ENCODE results near the gene ZNF76. TPM values are rescaled to one million over a fixed set of nuclear protein-coding genes. Genes with fewer than 3 reads are reported as not detected.

Gene ZNF76
- total and polyA plus RNA-seq, 2 of the 8 experiments (the other 6 are each of a cell fraction or from before 2014, with no cell fraction given): 17.9 to 23.9 TPM

- CTCF ChIA-PET (ENCODE audit: partially characterized antibody): interaction anchor here (0.7 to 2.9 kb wide), 8 partner anchors 9 to 1052 kb away, joined by 3 to 17 read pairs (median 4); partner anchors contain the start of genes DEF6 and PPARD
- H2BK5ac ChIP-seq (ENCODE audit: low read depth, low read length): no peak overlapping the region; the same call in 1 of the 2 replicates
- H3K23me2 ChIP-seq (ENCODE audit: low read depth, low read length): no peaks in the 10 kb centered on the region
- H3K18ac ChIP-seq (ENCODE audit: extremely low read depth, low read length): no peak overlapping the region
- 95% methylated on average over 12 of the region's 12 CpGs; no CpG with 5 or more reads in 1 of the 2 experiments for WGBS, 2 experiments (ENCODE audit: extremely low coverage in 1 of 2, insufficient coverage in 1 of 2, insufficient read length in 1 of 2, insufficient replicate concordance in 2 of 2, low coverage in 1 of 2, low lambda C conversion rate in 2 of 2, missing lambda C conversion rate in 1 of 2)
- H2BK20ac ChIP-seq (ENCODE audit: low read length): no peak overlapping the region
- no peak for FAIRE-seq
- no peak for TF ChIP-seq ZNF274 (IDR thresholded peaks at IDR 0.05; ENCODE audit: borderline replicate concordance, extremely low read depth, low read length)
- H3K23ac ChIP-seq (ENCODE audit: insufficient read length): no peak overlapping the region
- H2BK15ac ChIP-seq (ENCODE audit: low read length): no peak overlapping the region
- H3K9me3 ChIP-seq (ENCODE audit: insufficient read depth in 2 of 2, low read depth in 1 of 2, low read length in 1 of 2): no peaks in the 10 kb centered on the region
- H3K27me3 ChIP-seq (replicated peaks in 1 of 4; ENCODE audit: control insufficient read depth in 3 of 4, extremely low read depth in 1 of 4, insufficient read depth in 3 of 4, low read length in 3 of 4): no peaks in the 10 kb centered on the region
- no peak overlapping the region for H3K4me3 ChIP-seq (ENCODE audit: extremely low read depth in 1 of 4, insufficient read depth in 2 of 4, low read depth in 3 of 4, low read length in 4 of 4)
- no peaks in the 10 kb centered on the region for H3K79me1 ChIP-seq (ENCODE audit: low read depth, low read length)
- no peaks in the 10 kb centered on the region for H3K4me1 ChIP-seq (replicated peaks in 1 of 4; ENCODE audit: control insufficient read depth in 3 of 4, insufficient read depth in 4 of 4, low read length in 3 of 4)
- no peaks in the 10 kb centered on the region for H3K79me2 ChIP-seq (ENCODE audit: control insufficient read depth in 1 of 2, insufficient read depth in 2 of 2, low read length in 2 of 2)
- no peak overlapping the region for H2AFZ ChIP-seq (ENCODE audit: low read length)
- peaks cover 0 to 4% of the 10 kb centered on the region in 2 experiments for H4K20me1 ChIP-seq (replicated peaks in 1 of 2; ENCODE audit: control insufficient read depth in 1 of 2, insufficient read depth in 2 of 2, low read length in 2 of 2)
- H4K91ac ChIP-seq (replicated peaks; ENCODE audit: insufficient read length, low read length): no peak overlapping the region
- H2BK120ac ChIP-seq (replicated peaks; ENCODE audit: low read depth, low read length): no peak overlapping the region
- DNase-seq (ENCODE audit: low read depth in 1 of 2, low spot score in 2 of 2): no peak
- H3K36me3 ChIP-seq (ENCODE audit: control insufficient read depth in 2 of 4, insufficient read depth in 4 of 4, low read length in 3 of 4): peaks cover 8 to 20% (median 13%) of the 10 kb centered on the region in 4 experiments; a peak in 5 of 8 replicates
- H2AK5ac ChIP-seq (ENCODE audit: low read depth, low read length): no peak overlapping the region
- H4K8ac ChIP-seq (ENCODE audit: extremely low read depth, insufficient read depth, low read length): no peak overlapping the region
- H3K27ac ChIP-seq (ENCODE audit: low read depth, low read length): no peak overlapping the region
- no peak overlapping the region for H3K14ac ChIP-seq (ENCODE audit: insufficient read length)
- no peak overlapping the region for H3K56ac ChIP-seq (replicated peaks; ENCODE audit: insufficient read length, low read depth, low read length)
- H2BK12ac ChIP-seq (ENCODE audit: low read depth, low read length): no peak overlapping the region
- no peak overlapping the region for H3K4me2 ChIP-seq (ENCODE audit: insufficient read depth in 1 of 2, low read depth in 2 of 2, low read length in 2 of 2)
- POLR2A ChIA-PET (ENCODE audit: partially characterized antibody): interaction anchor here (0.6 to 2.7 kb wide), 2 partner anchors 9 to 54 kb away, joined by 3 to 8 read pairs; partner anchors contain the start of genes DEF6 and PPARD
- no peak overlapping the region; a peak in 1 of 7 replicates for H3K9ac ChIP-seq (replicated peaks in 1 of 4; ENCODE audit: extremely low read depth in 1 of 4, low read depth in 3 of 4, low read length in 3 of 4)
- H3K4ac ChIP-seq (replicated peaks; ENCODE audit: insufficient read length, low read depth, low read length): no peak overlapping the region
- no peak overlapping the region for H4K5ac ChIP-seq (ENCODE audit: insufficient read length, low read depth, low read length)
Observed at GRCh38 chr6:35287671-35288396, 28.3 kb downstream of the ZNF76 start.
